ACHN (cell line): Measurements from ENCODE around the gene NOXA1.

Experiments used
- DNase-seq: peaks from one replicate; pipeline ENCODE4 v3.0.0-alpha.2; 2015
- in situ Hi-C: cut with HindIII; loops from 2 replicates; pipeline ENCODE4 v1.10.0; 2017; ENCODE audit warnings: low sequenced_read_pairs, low pct_ligation_motif_present, low pct_unique_long_range_greater_than_20kb

NOXA1 gene

DNA sequence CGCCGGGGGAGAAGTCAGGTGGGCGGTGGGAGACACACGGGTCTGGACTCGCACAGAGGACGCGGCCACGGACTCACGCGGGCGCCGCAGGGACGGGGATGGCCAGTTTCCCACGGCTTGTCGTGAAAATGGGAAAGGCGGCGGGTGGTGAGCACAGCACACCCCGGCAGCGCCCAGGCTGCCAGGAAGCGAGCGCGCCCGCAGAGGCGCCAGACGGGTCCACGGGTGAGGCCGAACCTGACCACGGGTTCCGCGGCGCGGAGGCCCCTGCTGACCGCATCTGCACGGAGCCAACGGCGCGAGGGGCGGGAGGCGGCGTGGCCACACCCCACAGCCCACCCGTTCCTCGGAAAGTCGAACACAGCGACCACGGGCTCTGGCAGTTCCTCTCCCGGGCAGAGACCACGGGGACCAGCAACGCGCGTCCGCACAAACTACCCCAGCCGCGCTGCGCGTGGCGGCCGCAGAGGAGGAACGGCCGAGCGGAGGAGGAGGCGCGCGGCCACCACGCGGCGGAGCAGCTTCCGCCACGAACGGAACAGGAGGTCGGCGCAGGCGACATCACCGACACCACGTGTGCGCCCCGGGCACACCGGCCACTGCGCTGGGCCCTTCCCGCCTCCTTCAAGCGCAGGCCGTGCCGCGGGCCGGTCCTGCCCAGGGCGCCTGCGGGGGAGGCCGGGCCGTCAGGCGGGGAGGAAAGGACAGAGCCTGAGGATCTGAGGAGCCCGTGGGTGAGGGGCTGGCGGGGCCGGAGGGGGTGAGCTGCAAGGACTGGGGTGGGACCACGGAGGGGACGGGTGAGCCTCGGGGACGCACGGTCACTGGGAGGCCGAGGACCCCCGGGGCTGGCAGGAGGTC lies 5.8 kb upstream of the NOXA1 start:
- no peak for DNase-seq
- in situ Hi-C loops, result no loop called here

DNA sequence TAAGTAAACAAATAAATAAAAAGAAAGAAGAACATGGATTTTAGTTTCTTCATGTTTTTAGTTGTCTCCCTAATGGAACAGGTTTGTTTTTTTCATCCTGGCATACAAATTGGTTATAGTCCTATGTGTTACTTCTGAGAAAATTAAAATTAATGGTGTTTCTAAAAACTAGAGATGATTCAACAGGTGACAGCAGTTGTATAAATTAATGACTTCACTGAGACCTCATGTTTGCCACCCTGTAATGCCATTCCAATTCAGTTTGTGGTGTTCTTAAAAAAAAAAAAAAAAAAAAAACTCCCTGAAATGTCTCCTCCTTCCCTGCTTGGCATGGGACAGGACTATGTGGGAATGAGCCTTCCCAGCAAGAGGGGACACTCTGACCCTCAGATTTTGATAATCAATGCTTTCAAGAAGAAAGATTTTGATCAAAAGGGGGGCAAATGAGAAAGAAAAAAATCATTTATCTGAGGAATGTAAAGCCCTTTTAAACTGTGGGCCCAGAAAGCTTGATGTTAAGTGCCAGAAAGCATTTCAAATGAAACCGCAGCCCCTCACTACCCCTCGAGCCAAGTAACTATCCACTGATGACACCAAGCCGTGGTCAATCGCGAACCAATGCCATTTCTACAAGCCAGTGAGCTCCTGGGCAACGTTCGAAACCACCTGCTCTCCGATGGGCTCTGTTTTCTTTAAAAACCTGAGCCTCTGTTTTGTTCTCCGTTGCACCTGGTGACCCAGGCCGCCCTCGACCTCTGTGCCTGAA lies 1.2 kb upstream of the NOXA1 start:
- no peak for DNase-seq
- in situ Hi-C loops, result no loop called here

DNA sequence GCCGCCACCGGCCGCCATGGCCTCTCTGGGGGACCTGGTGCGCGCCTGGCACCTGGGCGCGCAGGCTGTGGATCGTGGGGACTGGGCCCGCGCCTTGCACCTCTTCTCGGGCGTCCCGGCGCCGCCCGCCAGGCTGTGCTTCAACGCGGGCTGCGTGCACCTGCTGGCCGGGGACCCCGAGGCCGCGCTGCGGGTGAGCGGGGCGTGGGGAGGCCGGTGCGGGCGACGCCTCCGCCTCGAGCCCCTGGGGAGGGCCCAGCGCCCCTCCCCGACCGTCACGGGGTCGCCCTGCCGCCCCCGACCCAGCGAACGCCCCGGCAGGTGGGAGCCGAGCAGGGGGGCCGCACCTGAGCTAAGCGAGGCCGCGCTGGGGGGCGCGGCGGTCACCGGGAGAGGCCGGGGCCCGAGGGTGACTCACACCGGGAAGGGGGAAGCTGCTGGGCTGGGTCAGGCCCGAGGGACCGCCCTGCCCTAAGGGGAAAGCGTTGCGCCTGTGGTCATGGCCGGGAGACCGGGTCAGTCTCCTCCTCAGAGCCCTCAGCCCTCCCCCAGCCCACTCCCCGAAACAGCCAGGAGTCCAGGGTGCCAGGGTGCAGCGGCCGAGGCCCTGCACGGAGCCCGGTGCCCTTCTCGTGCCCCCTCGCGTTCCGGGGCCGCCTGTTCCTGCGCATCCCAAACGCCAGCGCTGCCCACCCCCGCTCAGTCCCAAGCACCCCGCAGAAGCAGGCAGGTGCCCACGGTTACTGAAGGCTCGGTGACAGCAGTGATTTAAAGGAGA lies 510 bp downstream of the NOXA1 start:
- in situ Hi-C loops, result no loop called here
- peak; percentile 31 for DNase-seq

DNA sequence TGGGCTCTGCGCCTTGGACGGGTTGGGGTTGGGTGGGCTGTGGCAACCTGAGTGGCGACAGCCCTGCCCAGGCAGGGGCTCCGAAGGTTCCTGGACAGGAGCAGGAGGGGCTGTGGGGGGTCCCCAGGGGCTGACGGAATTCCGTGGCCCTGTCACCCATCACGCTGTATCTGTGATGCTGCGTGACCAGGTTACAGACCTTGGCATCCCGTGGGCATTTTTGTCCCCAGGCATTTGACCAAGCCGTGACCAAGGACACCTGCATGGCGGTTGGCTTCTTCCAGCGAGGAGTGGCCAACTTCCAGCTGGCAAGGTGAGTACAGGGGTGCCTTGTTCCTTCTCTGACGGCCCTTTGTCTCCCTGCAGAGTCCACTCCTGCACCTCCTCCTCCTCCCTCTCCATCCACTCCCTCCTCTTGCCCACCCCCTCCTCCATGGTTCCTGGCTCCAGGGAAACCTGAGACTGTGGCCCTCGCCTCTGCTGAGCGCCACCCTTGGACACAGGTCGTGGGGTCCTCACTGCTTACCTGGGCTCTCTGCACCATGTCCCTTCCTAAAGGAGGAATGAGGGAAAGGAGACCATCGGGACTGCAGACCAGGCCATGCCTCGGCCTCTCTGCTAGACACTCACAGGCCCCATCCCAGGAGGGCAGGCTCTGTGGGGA lies 3.0 kb downstream of the NOXA1 start:
- in situ Hi-C loops, result no loop called here
- DNase-seq, result no peak

DNA sequence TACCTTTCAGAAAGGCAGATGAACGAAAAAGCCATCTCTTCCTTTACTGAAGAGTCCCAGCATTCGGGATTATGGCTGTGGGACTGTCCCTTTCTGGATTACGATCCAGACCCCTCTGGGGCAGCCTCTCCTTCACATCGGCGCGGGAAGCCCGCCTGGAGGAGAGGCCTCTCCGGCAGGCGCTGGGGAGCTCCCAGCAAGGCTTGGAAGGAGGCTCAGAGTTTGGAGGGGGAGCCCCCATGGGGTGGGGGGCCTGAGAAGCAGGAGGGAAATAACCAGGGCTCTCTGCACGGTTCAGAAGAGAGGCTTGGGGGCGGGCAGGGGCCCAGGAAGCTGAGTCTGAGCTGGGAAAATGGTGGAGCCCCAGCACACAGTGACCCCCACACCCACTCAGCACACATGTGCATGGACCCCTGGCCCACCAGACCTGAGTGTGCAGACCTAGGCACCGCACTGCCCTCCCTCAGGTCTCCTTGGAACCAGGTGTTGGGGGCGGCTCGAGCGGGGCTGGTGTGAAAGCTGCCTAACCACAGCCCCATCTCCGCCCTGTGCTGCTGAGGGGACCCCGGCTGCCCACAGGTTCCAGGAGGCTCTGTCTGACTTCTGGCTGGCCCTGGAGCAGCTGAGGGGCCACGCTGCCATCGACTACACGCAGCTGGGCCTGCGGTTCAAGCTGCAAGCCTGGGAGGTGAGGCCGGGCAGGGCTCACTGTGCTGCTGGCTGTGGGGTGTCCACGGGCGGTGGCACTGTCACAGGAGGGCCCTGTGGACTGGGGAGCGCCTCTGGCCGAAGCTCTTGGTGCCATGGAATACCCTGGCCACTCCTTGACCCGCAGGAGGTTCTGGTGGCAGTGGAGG lies 4.5 kb downstream of the NOXA1 start:
- in situ Hi-C loops, result no loop called here
- DNase-seq, result no peak

DNA sequence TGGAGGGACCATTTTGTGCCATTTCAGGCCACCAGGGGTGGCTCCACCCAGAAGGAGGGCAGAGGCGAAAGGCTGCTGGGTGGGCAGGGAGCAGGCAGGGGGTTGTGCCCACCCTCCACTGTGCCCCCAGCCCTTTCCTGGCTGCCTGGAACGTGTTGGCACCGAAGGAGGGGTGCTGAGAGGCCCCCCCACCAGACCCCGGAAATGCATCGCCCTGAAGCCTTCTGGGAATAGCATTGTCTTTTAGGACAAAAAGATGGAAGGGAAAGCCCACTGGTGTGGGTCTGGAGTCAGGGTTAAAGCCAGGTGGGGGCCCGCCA lies 5.1 kb downstream of the NOXA1 start:
- DNase-seq, result no peak
- in situ Hi-C loops, result no loop called here

DNA sequence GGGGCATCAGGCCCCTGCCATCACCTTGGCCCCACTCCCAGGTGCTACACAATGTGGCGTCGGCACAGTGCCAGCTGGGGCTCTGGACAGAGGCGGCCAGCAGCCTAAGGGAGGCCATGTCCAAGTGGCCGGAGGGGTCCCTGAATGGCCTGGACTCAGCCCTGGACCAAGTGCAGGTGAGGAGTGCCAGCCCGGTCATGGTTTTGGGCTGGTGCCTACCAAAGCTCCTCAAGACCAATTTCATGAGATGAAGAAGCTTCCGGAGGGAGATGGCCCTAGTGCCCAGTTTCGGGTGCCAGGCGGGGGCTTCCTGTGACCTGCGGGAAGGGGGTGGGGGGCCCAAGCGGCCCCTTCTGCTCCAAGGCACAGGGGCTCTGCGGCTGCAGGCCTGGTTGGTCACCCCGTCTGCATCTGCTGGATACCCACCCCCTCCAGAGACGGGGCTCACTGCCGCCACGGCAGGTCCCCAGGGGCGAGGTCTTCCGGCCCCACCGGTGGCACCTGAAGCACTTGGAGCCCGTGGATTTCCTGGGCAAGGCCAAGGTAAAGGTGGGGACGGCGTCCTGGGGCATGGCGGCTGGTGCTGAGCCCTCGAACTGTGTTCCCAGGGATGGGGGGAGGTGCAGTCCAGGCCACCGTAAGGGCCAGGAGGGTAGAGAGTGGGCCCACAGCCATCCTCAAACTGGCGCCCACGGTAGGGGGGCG lies 5.8 kb downstream of the NOXA1 start:
- in situ Hi-C loops, result no loop called here
- DNase-seq, result no peak

DNA sequence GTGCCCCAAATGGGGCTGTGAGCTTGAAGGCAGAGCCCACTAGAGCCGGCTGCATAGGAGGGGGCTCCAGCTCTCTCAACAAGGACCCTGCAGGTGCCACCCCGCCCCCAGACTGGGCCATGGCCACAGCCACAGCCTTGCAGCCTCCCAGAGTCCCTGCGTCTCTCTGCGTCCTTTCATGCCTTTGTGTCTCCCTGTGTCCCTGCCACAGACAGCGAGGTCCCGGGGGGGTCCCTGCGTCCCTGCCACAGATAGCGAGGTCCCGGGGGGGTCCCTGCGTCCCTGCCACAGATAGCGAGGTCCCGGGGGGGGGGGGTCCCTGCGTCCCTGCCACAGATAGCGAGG lies 6.3 kb downstream of the NOXA1 start:
- in situ Hi-C loops, result no loop called here
- no peak for DNase-seq

DNA sequence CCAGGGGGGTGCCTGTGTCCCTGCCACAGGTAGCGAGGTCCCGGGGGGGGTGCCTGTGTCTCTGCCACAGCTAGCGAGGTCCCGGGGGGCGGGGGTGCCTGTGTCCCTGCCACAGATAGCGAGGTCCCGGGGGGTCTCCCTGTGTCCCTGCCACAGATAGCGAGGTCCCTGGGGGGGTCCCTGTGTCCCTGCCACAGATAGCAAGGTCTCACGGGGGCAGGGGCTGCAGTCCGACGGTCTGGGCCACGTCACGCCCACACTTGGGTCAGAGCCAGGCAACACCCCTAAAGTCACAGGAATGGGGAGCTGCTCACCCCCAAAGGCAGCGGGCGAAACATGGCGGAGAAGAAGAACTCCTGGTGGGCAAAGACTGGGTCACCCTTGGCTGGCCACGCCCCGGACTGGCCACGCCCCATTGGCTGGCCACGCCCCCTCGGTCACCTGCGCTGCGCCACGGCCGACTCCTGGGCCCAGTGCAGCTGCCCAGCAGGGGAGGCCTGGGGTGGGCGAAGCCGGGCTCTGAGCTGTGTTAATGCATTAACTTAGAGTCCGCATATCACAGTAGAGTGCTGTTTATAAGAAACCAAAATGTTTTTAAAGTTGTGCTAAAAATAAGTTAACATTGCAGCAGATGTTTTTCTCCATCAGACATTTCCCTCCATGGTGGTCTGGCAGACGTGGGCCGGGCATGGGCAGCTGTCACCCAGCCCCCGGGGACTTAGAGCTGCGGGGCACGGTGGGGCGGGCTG lies 7.0 kb downstream of the NOXA1 start:
- in situ Hi-C loops, result no loop called here
- DNase-seq, result no peak

DNA sequence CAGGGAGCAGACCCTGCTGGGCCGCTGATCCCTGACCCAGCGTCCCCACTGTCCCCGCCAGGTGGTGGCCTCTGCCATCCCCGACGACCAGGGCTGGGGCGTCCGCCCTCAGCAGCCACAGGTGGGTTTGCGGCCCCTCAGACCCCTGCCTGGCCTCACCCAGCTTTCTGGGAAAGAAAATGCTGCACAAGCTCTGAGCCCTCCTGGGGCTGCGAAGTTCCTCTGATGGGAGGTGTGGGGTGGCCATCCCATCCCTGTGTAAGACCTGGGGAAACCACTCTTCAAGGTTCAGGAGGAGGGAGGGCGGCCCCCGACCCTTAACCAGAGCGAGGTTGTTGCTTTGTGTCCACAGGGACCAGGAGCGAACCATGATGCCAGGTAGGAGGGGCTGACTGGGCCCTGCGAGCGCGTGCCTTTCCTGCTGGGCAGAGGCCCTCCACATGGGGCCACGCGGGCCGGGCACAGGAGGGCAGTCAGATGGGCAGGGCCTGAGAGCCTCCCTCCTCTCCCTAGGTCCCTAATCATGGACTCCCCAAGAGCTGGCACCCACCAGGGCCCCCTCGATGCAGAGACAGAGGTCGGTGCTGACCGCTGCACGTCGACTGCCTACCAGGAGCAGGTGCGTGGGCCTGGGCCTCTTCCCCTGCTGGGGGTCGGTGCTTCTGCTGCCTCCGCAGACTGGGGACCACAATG lies 7.7 kb downstream of the NOXA1 start:
- in situ Hi-C loops, result no loop called here
- no peak for DNase-seq

DNA sequence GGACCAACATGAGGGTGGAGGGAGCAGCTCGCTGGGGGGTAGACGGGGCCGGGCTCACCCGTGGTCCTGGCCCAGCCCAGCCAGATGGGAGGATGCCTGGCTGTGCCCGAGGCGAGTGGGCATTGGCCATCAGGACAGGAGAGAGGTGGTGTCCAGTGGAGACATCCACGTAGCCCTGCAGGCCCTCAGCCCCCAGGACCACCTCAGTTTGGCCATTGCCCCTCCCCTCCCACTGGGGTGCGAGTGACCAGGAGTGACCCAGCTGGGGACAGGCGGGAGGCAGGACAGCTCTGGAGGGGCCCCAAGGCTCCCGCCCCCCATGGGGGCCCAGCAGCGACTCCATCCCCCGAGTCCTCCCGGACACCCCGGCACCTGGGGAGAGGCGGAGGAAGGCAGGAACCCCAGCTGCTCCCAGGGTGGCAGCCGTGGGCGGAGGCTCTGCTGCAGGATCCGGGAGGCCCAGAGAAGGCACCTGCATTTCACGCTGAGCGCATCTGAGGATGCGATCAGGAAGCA lies 8.3 kb downstream of the NOXA1 start:
- DNase-seq, result no peak
- in situ Hi-C loops, result no loop called here

DNA sequence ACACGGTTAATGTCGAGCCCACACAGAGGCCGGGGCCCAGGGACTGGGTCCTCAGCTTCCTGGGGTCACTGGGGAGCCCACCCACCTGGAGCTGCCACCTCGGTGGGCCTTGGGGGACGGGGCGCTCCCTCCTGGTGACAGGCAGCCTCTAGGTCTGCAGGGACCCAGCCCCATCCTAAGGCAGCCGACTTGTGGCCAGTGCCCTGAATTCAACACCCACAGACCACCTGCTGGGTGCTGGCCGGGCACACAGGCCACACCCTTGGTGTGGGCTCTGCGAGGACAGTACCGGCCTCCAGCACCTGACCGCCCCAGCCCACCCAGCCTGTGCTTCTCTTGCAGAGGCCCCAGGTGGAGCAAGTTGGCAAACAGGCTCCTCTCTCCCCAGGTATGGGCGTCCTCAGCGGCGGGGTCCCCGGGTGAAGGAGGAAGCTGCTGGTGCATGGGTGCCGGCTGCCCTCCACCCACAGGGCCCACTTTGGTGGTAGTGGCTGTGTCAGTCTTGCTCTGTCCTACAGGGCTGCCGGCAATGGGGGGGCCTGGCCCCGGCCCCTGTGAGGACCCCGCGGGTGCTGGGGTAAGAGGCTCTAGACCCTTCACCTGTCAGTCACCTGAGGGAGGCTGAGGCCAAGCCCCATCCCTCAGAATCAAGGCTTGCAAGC lies 9.6 kb downstream of the NOXA1 start:
- no peak for DNase-seq
- in situ Hi-C loops, result no loop called here

DNA sequence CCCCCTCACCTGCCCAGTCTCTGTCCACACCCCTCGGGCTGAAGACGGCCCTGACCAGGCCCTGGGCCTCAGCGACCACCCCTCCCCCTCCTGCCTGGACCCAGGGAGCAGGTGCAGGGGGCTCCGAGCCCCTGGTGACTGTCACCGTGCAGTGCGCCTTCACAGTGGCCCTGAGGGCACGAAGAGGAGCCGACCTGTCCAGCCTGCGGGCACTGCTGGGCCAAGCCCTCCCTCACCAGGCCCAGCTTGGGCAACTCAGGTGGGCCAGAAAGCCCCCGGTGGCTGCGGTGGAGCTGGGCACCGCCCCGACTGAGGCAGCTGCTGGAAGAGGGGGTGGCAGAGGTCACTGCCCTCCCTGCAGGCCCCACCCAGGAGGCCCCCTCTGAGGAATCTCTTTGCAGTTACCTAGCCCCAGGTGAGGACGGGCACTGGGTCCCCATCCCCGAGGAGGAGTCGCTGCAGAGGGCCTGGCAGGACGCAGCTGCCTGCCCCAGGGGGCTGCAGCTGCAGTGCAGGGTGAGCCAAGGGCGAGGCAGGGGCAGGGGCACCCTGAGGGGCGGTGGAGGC lies 10.2 kb downstream of the NOXA1 start:
- in situ Hi-C loops, result no loop called here
- no peak for DNase-seq

DNA sequence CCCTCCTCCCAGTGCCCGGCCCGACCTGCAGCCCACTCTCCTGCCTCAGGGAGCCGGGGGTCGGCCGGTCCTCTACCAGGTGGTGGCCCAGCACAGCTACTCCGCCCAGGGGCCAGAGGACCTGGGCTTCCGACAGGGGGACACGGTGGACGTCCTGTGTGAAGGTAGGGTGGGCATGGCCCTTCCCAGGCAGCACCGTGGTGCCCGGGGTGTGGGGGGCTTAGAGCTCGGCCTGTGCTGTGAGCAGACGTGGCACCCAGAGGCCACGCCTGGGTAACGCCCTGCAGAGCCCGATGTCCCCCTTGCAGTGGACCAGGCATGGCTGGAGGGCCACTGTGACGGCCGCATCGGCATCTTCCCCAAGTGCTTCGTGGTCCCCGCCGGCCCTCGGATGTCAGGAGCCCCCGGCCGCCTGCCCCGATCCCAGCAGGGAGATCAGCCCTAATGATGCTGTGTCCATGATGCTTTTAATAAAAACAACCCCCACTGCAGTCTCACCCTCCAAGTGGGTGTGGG lies 10.8 kb downstream of the NOXA1 start:
- in situ Hi-C loops, result no loop called here
- no peak for DNase-seq
